HuH-7 (cell line): ENCODE measurements around the gene GCNT2.
A peak's percentile ranks its signal among the peaks of the same experiment; 100 is the strongest.
"Not testable (repeated sequence)": the region's sequence is repeated elsewhere in the genome, so short reads cannot be mapped to it uniquely, and the experiment has no call there.

Source experiments
- DNase-seq: peaks from one replicate; pipeline ENCODE4 v3.0.0; 2011; ENCODE audit warnings: low spot score

The GCNT2 gene

GRCh38 chr6:10521104-10521808 lies at the start of gene GCNT2:
GCNT2 (plus strand) TSS chr6:10521351; CDS start chr6:10528912, 7,561 bp downstream.
- DNase-seq: peak; percentile 37

GRCh38 chr6:10472634-10473033 lies 48.5 kb upstream of the GCNT2 start:
- DNase-seq: no peak

GRCh38 chr6:10478187-10479040 lies 42.7 kb upstream of the GCNT2 start:
- DNase-seq: peak; percentile 68

- DNase-seq: no peak
Observed at GRCh38 chr6:10479939-10480700, 41.0 kb upstream of the GCNT2 start.

- no peak for DNase-seq
Observed at GRCh38 chr6:10481101-10481500, 40.0 kb upstream of the GCNT2 start.

GRCh38 chr6:10482636-10483257 lies 38.4 kb upstream of the GCNT2 start:
- no peak for DNase-seq

GRCh38 chr6:10484912-10485311 lies 36.2 kb upstream of the GCNT2 start:
- no peak for DNase-seq

- DNase-seq: no peak
Observed at GRCh38 chr6:10485406-10485805, 35.7 kb upstream of the GCNT2 start.

GRCh38 chr6:10486215-10486614 lies 34.9 kb upstream of the GCNT2 start:
- DNase-seq: no peak

- not testable (repeated sequence) for DNase-seq
Observed at GRCh38 chr6:10486944-10487588, 34.1 kb upstream of the GCNT2 start.

- no peak for DNase-seq
Observed at GRCh38 chr6:10487668-10488327, 33.4 kb upstream of the GCNT2 start.

- DNase-seq: no peak
Observed at GRCh38 chr6:10491463-10491862, 29.7 kb upstream of the GCNT2 start.

GRCh38 chr6:10491905-10492304 lies 29.2 kb upstream of the GCNT2 start:
- DNase-seq: not testable (repeated sequence)

- no peak for DNase-seq
Observed at GRCh38 chr6:10495029-10495428, 26.1 kb upstream of the GCNT2 start.

GRCh38 chr6:10505529-10505928 lies 15.6 kb upstream of the GCNT2 start:
- peak; percentile 66 for DNase-seq

GRCh38 chr6:10507298-10507697 lies 13.9 kb upstream of the GCNT2 start:
- no peak for DNase-seq

GRCh38 chr6:10507715-10508114 lies 13.4 kb upstream of the GCNT2 start:
- no peak for DNase-seq

GRCh38 chr6:10510592-10511367 lies 10.4 kb upstream of the GCNT2 start:
- peak; percentile 48 for DNase-seq

- DNase-seq: no peak
Observed at GRCh38 chr6:10511477-10511876, 9.7 kb upstream of the GCNT2 start.

GRCh38 chr6:10513544-10513943 lies 7.6 kb upstream of the GCNT2 start:
- no peak for DNase-seq
